GM19397 (cell line): ENCODE results near the gene ATXN10.
"Not testable (repeated sequence)": the region's sequence is repeated elsewhere in the genome, so short reads cannot be mapped to it uniquely, and the experiment has no call there.

Experiments
- ATAC-seq: cut with Tn5 transposase; IDR thresholded peaks from one replicate; pipeline ENCODE4 v1.9.1; 2021; ENCODE audit warnings: mild to moderate bottlenecking, moderate library complexity; ENCODE audit not compliant: unreplicated experiment

Gene ATXN10

GRCh38 chr22:45671783-45672563, at the start of gene ATXN10:
Gene ATXN10, plus strand, starts transcription at chr22:45671834. Its CDS starts 230 bp downstream, at chr22:45672064.
- ATAC-seq: peak; percentile 69

- ATAC-seq: no peak
Measured at GRCh38 chr22:45621836-45622600, 49.6 kb upstream of the ATXN10 start.

GRCh38 chr22:45623464-45624145, 48.0 kb upstream of the ATXN10 start:
- ATAC-seq: not testable (repeated sequence)

- ATAC-seq: no peak
Measured at GRCh38 chr22:45626198-45626651, 45.4 kb upstream of the ATXN10 start.

GRCh38 chr22:45627489-45628233, 44.0 kb upstream of the ATXN10 start:
- no peak for ATAC-seq

GRCh38 chr22:45628515-45628914, 43.1 kb upstream of the ATXN10 start:
- no peak for ATAC-seq

GRCh38 chr22:45629469-45630089, 42.1 kb upstream of the ATXN10 start:
- ATAC-seq: no peak

- ATAC-seq: no peak
Measured at GRCh38 chr22:45630436-45630835, 41.2 kb upstream of the ATXN10 start.

GRCh38 chr22:45631140-45631840, 40.3 kb upstream of the ATXN10 start:
- no peak for ATAC-seq

GRCh38 chr22:45631841-45632238, 39.8 kb upstream of the ATXN10 start:
- no peak for ATAC-seq

GRCh38 chr22:45632791-45633515, 38.7 kb upstream of the ATXN10 start:
- ATAC-seq: no peak

- ATAC-seq: no peak
Measured at GRCh38 chr22:45636683-45637082, 35.0 kb upstream of the ATXN10 start.

GRCh38 chr22:45638197-45638596, 33.4 kb upstream of the ATXN10 start:
- no peak for ATAC-seq

- no peak for ATAC-seq
Measured at GRCh38 chr22:45638834-45639746, 32.5 kb upstream of the ATXN10 start.

- ATAC-seq: no peak
Measured at GRCh38 chr22:45639747-45640102, 31.9 kb upstream of the ATXN10 start.

GRCh38 chr22:45640291-45640940, 31.2 kb upstream of the ATXN10 start:
- no peak for ATAC-seq

- no peak for ATAC-seq
Measured at GRCh38 chr22:45640941-45641621, 30.6 kb upstream of the ATXN10 start.
